GM21619 (cell line): Measurements from ENCODE around the gene NELFA.

ENCODE experiments used
- ATAC-seq: cut with Tn5 transposase; IDR thresholded peaks from one replicate; pipeline ENCODE4 v1.9.1; 2021; ENCODE audit not compliant: unreplicated experiment

Gene NELFA

DNA sequence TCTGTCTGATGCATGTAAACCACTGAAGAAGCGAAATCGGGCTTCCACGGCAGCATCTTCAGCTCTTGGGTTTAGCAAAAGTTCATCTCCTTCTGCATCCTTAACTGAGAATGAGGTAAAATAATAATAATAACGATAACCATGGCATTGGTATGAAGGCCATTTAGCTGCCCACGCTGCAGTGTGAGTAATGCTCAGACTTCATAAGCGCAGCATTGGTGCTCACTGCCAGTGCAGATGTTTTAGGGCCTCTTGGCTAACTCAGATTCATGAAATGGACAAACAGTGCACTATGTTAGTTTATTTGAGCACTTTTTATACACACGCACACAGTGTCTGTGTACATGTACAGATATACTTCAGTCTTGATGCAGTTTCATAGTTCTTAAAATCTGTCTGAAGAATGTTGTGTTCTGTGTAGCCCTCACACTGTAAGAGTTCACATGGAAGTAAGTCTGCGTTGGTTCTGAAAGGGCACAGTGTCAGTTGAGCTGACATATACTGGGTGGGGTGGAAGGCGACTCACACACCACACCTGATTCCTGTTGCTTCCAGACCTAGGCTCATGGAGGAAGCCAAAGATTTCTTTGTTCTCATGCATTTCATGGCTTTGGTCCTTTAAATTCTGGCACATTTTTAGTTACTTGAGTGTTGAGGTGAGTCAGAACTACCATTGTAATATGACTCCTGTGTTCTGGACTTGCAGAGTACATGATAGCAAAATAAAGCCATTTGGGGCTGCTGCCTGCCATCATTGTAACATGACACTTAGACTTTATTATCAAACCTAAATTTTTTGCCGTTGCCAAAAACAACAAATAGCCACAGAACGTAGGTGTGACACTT is 68.9 kb downstream of the NELFA start:
- ATAC-seq: no peak

- ATAC-seq: no peak
Observed at GRCh38 chr4:1938027-1938426, 70.7 kb downstream of the NELFA start.

GRCh38 chr4:1937550-1937949 is 71.2 kb downstream of the NELFA start:
- ATAC-seq: no peak

- no peak for ATAC-seq
Observed at GRCh38 chr4:1933700-1934099, 75.1 kb downstream of the NELFA start.

DNA sequence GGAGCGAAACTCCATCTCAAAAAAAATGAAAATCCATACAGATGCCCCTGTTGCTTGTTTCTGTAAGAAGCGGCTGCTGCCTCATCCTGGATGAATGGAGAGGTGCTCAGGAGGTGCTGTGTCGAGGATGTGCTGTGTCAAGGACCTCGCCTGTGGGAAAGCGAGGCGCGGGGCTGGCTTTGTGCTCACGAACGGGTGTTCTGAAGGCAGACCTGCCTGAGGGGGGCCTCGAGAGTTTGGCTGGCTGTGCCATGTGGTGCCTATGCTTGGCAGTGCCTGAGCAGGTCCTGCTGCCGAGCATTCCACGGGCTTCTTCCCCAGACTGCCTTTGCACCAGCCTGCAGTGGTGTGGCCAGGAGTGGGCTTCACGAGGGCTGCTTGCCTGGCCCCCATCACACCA is 76.0 kb downstream of the NELFA start:
- ATAC-seq: no peak
